Endodermal cell (in vitro differentiated cells): ENCODE results near the gene BAD. TPM values are rescaled to one million over a fixed set of nuclear protein-coding genes. Genes with fewer than 3 reads are reported as not detected.

Experiments used
- DNase-seq: peaks from one replicate; pipeline ENCODE4 v3.0.0-alpha.2; 2017
- H3K27ac ChIP-seq: 2 replicates; pipeline ENCODE4 v1.5.1; 2013; ENCODE audit warnings: mild to moderate bottlenecking, low read depth, low read length, moderate library complexity
- H3K27me3 ChIP-seq: 2 replicates; pipeline ENCODE4 v1.6.1; 2013; ENCODE audit warnings: mild to moderate bottlenecking, low read length, moderate library complexity; ENCODE audit not compliant: insufficient read depth, control insufficient read depth, poor library complexity, severe bottlenecking
- H3K36me3 ChIP-seq: 2 replicates; pipeline ENCODE4 v1.7.0; 2013; ENCODE audit warnings: mild to moderate bottlenecking, low read length, moderate library complexity; ENCODE audit not compliant: control insufficient read depth, insufficient read depth
- H3K4me1 ChIP-seq: one replicate; pipeline ENCODE4 v1.7.0; 2013; ENCODE audit warnings: low read length; ENCODE audit not compliant: control insufficient read depth, insufficient read depth
- H3K4me3 ChIP-seq: 2 replicates; pipeline ENCODE4 v1.5.1; 2013; ENCODE audit warnings: mild to moderate bottlenecking, low read length, moderate library complexity
- H3K9ac ChIP-seq: 2 replicates; pipeline ENCODE4 v1.6.1; 2013; ENCODE audit warnings: mild to moderate bottlenecking, low read length, moderate library complexity; ENCODE audit not compliant: poor library complexity, severe bottlenecking; ENCODE audit errors: extremely low read depth
- H3K9me3 ChIP-seq: 2 replicates; pipeline ENCODE4 v1.6.1; 2013; ENCODE audit warnings: mild to moderate bottlenecking, low read length, moderate library complexity; ENCODE audit not compliant: control insufficient read depth
- H3K27ac Mint-ChIP-seq: 2 replicates; pipeline ENCODE4 v1.8.0; 2020; ENCODE audit warnings: mixed read lengths
- H3K27me3 Mint-ChIP-seq: 2 replicates; pipeline ENCODE4 v1.8.0; 2021; ENCODE audit warnings: mild to moderate bottlenecking, mixed read lengths; ENCODE audit not compliant: insufficient read depth
- H3K36me3 Mint-ChIP-seq: 2 replicates; pipeline ENCODE4 v1.8.0; 2020; ENCODE audit warnings: low read depth, mixed read lengths
- H3K4me1 Mint-ChIP-seq: 2 replicates; pipeline ENCODE4 v1.8.0; 2020; ENCODE audit warnings: mixed read lengths
- H3K4me3 Mint-ChIP-seq: 2 replicates; pipeline ENCODE4 v1.8.0; 2020; ENCODE audit warnings: mild to moderate bottlenecking, moderate library complexity, mixed read lengths
- H3K9me3 Mint-ChIP-seq: 2 replicates; pipeline ENCODE4 v1.8.0; 2020; ENCODE audit warnings: mild to moderate bottlenecking, mixed read lengths
- WGBS, 2 experiments: methylation state at CpG; one replicate each; pipeline versions ENCODE4 v1.1.5 to v1.1.7; 2013; ENCODE audit warnings: missing lambda C conversion rate in 2 of 2, mixed read lengths in 1 of 2; ENCODE audit not compliant: insufficient coverage in 1 of 2, insufficient read length in 1 of 2; 5-methylcytosine and 5-hydroxymethylcytosine counted together
- total RNA-seq, 2 donors: library from RNA; stranded (reverse); fragmentation: NEBNext Ultra II Directional in 1 of 2; extraction: Animal tissue kit (Norgen Biotek cat#: 25700) in 1 of 2; gene quantifications; 2 replicates in 1 of 2; 3 replicates in 1 of 2; pipeline ENCODE4 v1.2.1, GENCODE V29; 2021
- TF ChIP-seq, protein P1 (sequence below): fragments of 200-600 bp; sonication (generic); conservative IDR thresholded peaks from 2 replicates; pipeline ENCODE4 v1.5.0; 2021; ENCODE audit warnings: antibody characterized with exemption, mild to moderate bottlenecking

BAD gene
- total RNA-seq, 2 donors from 2014 or later = 42.3 to 48.2 TPM

DNA sequence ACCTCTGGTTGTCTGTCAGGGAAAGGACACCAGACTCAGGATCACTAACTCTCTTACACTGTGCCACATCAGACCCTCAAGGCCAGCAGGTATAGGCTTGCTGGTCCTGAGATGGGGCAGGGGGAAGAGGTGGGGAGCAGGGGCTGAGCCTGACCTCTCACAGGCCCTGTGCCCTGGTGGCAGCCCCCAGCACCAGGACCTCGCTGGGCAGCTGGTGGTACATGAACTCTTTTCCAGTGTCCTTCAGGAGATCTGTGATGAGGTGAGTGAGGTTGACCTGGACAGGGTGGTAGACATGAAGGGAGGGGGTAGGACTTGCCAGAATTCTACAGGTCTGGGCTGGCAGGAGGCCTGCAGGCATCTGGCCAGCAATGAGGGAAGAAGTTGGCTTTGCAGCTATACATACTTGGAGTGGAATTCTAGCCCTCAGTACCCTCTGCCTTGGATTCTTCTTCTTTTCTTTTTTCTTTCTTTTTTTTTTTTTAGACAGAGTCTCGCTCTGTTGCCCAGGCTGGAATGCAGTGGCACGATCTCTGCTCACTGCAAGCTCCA lies 57.0 kb downstream of the BAD start:
- no peak for DNase-seq
- Histone ChIP-seq H3K27ac (no peak overlapping the region), H3K4me3 (peak overlapping the region; percentile 92), H3K9ac (no peak overlapping the region), H3K9me3 (no peaks in the 10 kb centered on the region), H3K27me3 (no peaks in the 10 kb centered on the region), H3K36me3 (no peaks in the 10 kb centered on the region), H3K4me1 (peaks cover 4% of the 10 kb centered on the region)
- WGBS, 2 experiments = 96% methylated on average over 3 of the region's 3 CpGs; no CpG with 5 or more reads in 1 of the 2 experiments
- Mint-ChIP-seq H3K9me3 (no peaks in the 10 kb centered on the region), H3K27me3 (peaks cover 5% of the 10 kb centered on the region), H3K27ac (no peak overlapping the region), H3K4me3 (peak overlapping the region; percentile 74), H3K36me3 (no peaks in the 10 kb centered on the region), H3K4me1 (peaks cover 13% of the 10 kb centered on the region)
- TF ChIP-seq, protein P1, sequence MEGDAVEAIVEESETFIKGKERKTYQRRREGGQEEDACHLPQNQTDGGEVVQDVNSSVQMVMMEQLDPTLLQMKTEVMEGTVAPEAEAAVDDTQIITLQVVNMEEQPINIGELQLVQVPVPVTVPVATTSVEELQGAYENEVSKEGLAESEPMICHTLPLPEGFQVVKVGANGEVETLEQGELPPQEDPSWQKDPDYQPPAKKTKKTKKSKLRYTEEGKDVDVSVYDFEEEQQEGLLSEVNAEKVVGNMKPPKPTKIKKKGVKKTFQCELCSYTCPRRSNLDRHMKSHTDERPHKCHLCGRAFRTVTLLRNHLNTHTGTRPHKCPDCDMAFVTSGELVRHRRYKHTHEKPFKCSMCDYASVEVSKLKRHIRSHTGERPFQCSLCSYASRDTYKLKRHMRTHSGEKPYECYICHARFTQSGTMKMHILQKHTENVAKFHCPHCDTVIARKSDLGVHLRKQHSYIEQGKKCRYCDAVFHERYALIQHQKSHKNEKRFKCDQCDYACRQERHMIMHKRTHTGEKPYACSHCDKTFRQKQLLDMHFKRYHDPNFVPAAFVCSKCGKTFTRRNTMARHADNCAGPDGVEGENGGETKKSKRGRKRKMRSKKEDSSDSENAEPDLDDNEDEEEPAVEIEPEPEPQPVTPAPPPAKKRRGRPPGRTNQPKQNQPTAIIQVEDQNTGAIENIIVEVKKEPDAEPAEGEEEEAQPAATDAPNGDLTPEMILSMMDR = no peak

GRCh38 chr11:64226507-64227051 lies 57.9 kb downstream of the BAD start:
- Mint-ChIP-seq H3K4me1 (peaks cover 13% of the 10 kb centered on the region), H3K27ac (no peak overlapping the region), H3K4me3 (peak overlapping the region; percentile 74), H3K36me3 (no peaks in the 10 kb centered on the region), H3K9me3 (no peaks in the 10 kb centered on the region), H3K27me3 (peaks cover 2% of the 10 kb centered on the region)
- no peaks in the 10 kb centered on the region for H3K27me3 ChIP-seq
- TF ChIP-seq, protein P1 = no peak
- WGBS, 2 experiments = 15 to 39% methylated on average over 11 to 26 of the region's 26 CpGs
- H3K27ac ChIP-seq = no peak overlapping the region
- peak overlapping the region; percentile 92 for H3K4me3 ChIP-seq
- H3K36me3 ChIP-seq = no peaks in the 10 kb centered on the region
- H3K4me1 ChIP-seq = peaks cover 4% of the 10 kb centered on the region
- peak overlapping the region; percentile 57 for H3K9ac ChIP-seq
- DNase-seq = peak; percentile 76
- no peaks in the 10 kb centered on the region for H3K9me3 ChIP-seq

DNA sequence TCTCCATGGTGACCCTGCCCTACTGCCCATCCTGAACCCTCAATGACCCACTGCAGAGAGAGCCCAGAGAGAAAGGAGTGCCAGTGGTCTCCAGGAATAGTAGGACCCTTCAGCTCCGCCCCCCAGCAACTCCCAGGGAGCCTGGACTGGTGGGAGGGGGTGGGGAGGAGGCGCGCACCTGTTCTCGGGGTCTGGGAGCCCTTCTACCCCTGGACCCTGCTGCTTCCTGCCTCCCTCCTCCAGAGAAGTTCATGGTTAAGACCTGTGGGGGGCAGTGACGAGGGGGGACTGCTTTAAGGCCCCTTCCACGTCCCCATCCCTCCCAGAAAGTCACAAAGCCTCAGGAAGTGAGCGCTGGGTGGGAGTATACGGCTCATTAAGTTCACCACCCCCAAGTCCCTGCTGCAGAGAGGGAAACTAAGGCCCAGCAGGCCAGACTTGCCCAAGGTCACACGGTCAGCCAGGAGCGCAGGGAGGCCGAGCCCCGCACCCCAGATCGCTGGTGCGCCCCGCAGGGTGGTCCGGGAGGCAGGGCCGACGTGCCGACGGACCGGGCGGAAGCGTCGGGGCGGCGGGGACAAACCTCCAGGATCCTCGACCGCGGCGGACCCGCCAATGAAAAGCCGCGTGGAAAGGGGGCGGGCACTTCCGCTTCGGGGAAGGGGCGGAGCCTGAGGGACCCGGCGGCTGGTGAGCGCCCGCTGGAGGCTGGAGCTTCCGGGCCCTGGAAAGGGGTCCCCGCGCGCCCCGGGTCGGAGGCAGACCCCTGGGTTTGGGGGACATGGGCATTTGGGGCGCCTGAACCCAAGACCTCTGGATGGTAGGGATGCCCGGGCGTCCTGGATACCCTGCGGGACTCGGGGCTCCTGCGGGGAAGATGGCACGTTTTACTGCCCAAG lies 58.6 kb downstream of the BAD start, which contains the start of the genes NUDT22 and TRPT1:
Gene NUDT22 (plus strand): TSS at position 667 of the 899 bp plus-strand sequence. CDS start 379 bp downstream, outside the sequence.
Gene TRPT1 (minus strand): TSS at position 579 of the 899 bp plus-strand sequence. CDS start 326 bp downstream, at position 253.
- Mint-ChIP-seq H3K36me3 (no peaks in the 10 kb centered on the region), H3K4me1 (peaks cover 12% of the 10 kb centered on the region), H3K4me3 (peak within 1 kb of the TSS; percentile 74), H3K27ac (peak within 1 kb of the TSS; percentile 74), H3K27me3 (peaks cover under 1% of the 10 kb centered on the region), H3K9me3 (no peaks in the 10 kb centered on the region)
- H3K27me3 ChIP-seq = no peaks in the 10 kb centered on the region
- peak within 1 kb of the TSS; percentile 76 for H3K27ac ChIP-seq
- peaks cover 5% of the 10 kb centered on the region for H3K36me3 ChIP-seq
- peak within 1 kb of the TSS; percentile 92 for H3K4me3 ChIP-seq
- TF ChIP-seq, protein P1 = peak; percentile 38
- WGBS, 2 experiments = 0% methylated on average over 27 to 53 of the region's 54 CpGs
- H3K9me3 ChIP-seq = no peaks in the 10 kb centered on the region
- peak; percentile 97 for DNase-seq
- peak within 1 kb of the TSS; percentile 57 for H3K9ac ChIP-seq
- H3K4me1 ChIP-seq = peaks cover 4% of the 10 kb centered on the region
